WERI-Rb-1 (cell line): ENCODE results near the gene ABCB9.
A peak's percentile ranks its signal among the peaks of the same experiment; 100 is the strongest.
"Not testable (repeated sequence)": the region's sequence is repeated elsewhere in the genome, so short reads cannot be mapped to it uniquely, and the experiment has no call there.

Experiments
- DNase-seq: peaks from one replicate; pipeline ENCODE4 v3.0.0-alpha.2; 2020
- H3K27ac ChIP-seq: fragments of 250-450 bp; sonication (Bioruptor Pico); 2 replicates; pipeline ENCODE4 v1.5.1; 2020; ENCODE audit warnings: mild to moderate bottlenecking, moderate library complexity
- H3K27me3 ChIP-seq: fragments of 250-450 bp; sonication (Bioruptor Pico); 2 replicates; pipeline ENCODE4 v1.5.1; 2021; ENCODE audit warnings: mild to moderate bottlenecking, low read depth, moderate library complexity; ENCODE audit not compliant: insufficient read depth, severe bottlenecking
- H3K36me3 ChIP-seq: fragments of 250-450 bp; sonication (Bioruptor Pico); 2 replicates; pipeline ENCODE4 v1.5.1; 2020; ENCODE audit warnings: mild to moderate bottlenecking, moderate library complexity
- H3K4me3 ChIP-seq: 2 replicates; pipeline ENCODE4 v1.5.1; 2011; ENCODE audit warnings: low read depth, mild to moderate bottlenecking, control low read depth, low read length
- H3K9me3 ChIP-seq: fragments of 250-450 bp; sonication (Bioruptor Pico); 2 replicates; pipeline ENCODE4 v1.5.1; 2021; ENCODE audit warnings: mild to moderate bottlenecking, moderate library complexity; ENCODE audit not compliant: severe bottlenecking
- CTCF ChIP-seq: IDR thresholded peaks from 2 replicates; pipeline ENCODE4 v1.5.1; 2011; ENCODE audit warnings: low read depth, mild to moderate bottlenecking, control low read depth, inconsistent platforms, low read length

ABCB9 gene

GRCh38 chr12:122965851-122966742 is at the start of gene ABCB9:
Gene ABCB9, minus strand, starts transcription at chr12:122966463. Its CDS starts 6,228 bp downstream, at chr12:122960235.
- no peaks in the 10 kb centered on the region for H3K9me3 ChIP-seq
- H3K4me3 ChIP-seq: peak within 1 kb of the TSS; percentile 80
- H3K27ac ChIP-seq: peak within 1 kb of the TSS; percentile 45
- no peaks in the 10 kb centered on the region for H3K36me3 ChIP-seq
- no peak for TF ChIP-seq CTCF
- no peaks in the 10 kb centered on the region for H3K27me3 ChIP-seq
- DNase-seq: peak; percentile 96

GRCh38 chr12:123014473-123014872 is 48.2 kb upstream of the ABCB9 start:
- not testable (repeated sequence) for H3K36me3 ChIP-seq, H3K9me3 ChIP-seq, H3K27ac ChIP-seq, H3K4me3 ChIP-seq, H3K27me3 ChIP-seq, DNase-seq

GRCh38 chr12:123013185-123014095 is 47.2 kb upstream of the ABCB9 start:
- Histone ChIP-seq H3K27ac (no peak overlapping the region), H3K36me3 (no peaks in the 10 kb centered on the region), H3K27me3 (no peaks in the 10 kb centered on the region), H3K4me3 (no peak overlapping the region), H3K9me3 (peaks cover 4% of the 10 kb centered on the region)
- DNase-seq: no peak
- no peak for TF ChIP-seq CTCF

- DNase-seq: no peak
- Histone ChIP-seq H3K27ac (no peak overlapping the region), H3K27me3 (no peaks in the 10 kb centered on the region), H3K4me3 (no peak overlapping the region), H3K9me3 (peaks cover 4% of the 10 kb centered on the region), H3K36me3 (no peaks in the 10 kb centered on the region)
- TF ChIP-seq CTCF: no peak
These were observed 45.4 kb upstream of the ABCB9 start for GRCh38 chr12:123011701-123012100.

- no peak for TF ChIP-seq CTCF
- Histone ChIP-seq H3K36me3 (no peaks in the 10 kb centered on the region), H3K9me3 (peaks cover 4% of the 10 kb centered on the region), H3K4me3 (no peak overlapping the region), H3K27me3 (no peaks in the 10 kb centered on the region), H3K27ac (no peak overlapping the region)
- DNase-seq: no peak
These were observed 44.4 kb upstream of the ABCB9 start for GRCh38 chr12:123010681-123011080.

- peaks cover 4% of the 10 kb centered on the region for H3K9me3 ChIP-seq
- no peaks in the 10 kb centered on the region for H3K27me3 ChIP-seq
- H3K27ac ChIP-seq: no peak overlapping the region
- H3K36me3 ChIP-seq: no peaks in the 10 kb centered on the region
- no peak for TF ChIP-seq CTCF
- no peak overlapping the region for H3K4me3 ChIP-seq
- no peak for DNase-seq
These were observed 43.8 kb upstream of the ABCB9 start for GRCh38 chr12:123010110-123010509.
